ENCODE measurements around the gene COQ5.
"Not testable (repeated sequence)": the region's sequence is repeated elsewhere in the genome, so short reads cannot be mapped to it uniquely, and the experiment has no call there.

Gene COQ5

GRCh38 chr12:120528861-120529525, at the start of gene COQ5:
COQ5 (minus strand) TSS chr12:120529158; CDS start chr12:120529141, 17 bp downstream.
- peak; percentile 90 for DNase-seq

GRCh38 chr12:120574106-120574505, 45.1 kb upstream of the COQ5 start:
- DNase-seq: no peak

GRCh38 chr12:120573560-120573959, 44.6 kb upstream of the COQ5 start:
- no peak for DNase-seq

GRCh38 chr12:120571299-120571698, 42.3 kb upstream of the COQ5 start:
- no peak for DNase-seq

GRCh38 chr12:120563495-120563894, 34.5 kb upstream of the COQ5 start:
- no peak for DNase-seq

- no peak for DNase-seq
Measured at GRCh38 chr12:120562906-120563305, 33.9 kb upstream of the COQ5 start.

GRCh38 chr12:120557589-120557988, 28.6 kb upstream of the COQ5 start:
- no peak for DNase-seq

GRCh38 chr12:120554678-120555077, 25.7 kb upstream of the COQ5 start:
- DNase-seq: no peak

GRCh38 chr12:120546050-120546386, 17.1 kb upstream of the COQ5 start:
- DNase-seq: no peak

GRCh38 chr12:120544691-120545090, 15.7 kb upstream of the COQ5 start:
- DNase-seq: no peak

GRCh38 chr12:120542166-120542565, 13.2 kb upstream of the COQ5 start:
- no peak for DNase-seq

GRCh38 chr12:120540445-120540844, 11.5 kb upstream of the COQ5 start:
- no peak for DNase-seq

GRCh38 chr12:120539303-120539702, 10.3 kb upstream of the COQ5 start:
- DNase-seq: no peak

- DNase-seq: no peak
Measured at GRCh38 chr12:120538281-120539156, 9.6 kb upstream of the COQ5 start.

- no peak for DNase-seq
Measured at GRCh38 chr12:120537856-120538220, 8.9 kb upstream of the COQ5 start.

GRCh38 chr12:120536064-120536791, 7.3 kb upstream of the COQ5 start:
- peak; percentile 19 for DNase-seq

GRCh38 chr12:120534703-120535655, 6.0 kb upstream of the COQ5 start:
- DNase-seq: peak; percentile 75

- peak; percentile 92 for DNase-seq
Measured at GRCh38 chr12:120534203-120534702, 5.3 kb upstream of the COQ5 start, which contains the start of gene RNF10. RNF10 (plus strand) TSS chr12:120534356; CDS start chr12:120534812, 456 bp downstream.

GRCh38 chr12:120532701-120533238, 3.8 kb upstream of the COQ5 start:
- DNase-seq: no peak

- not testable (repeated sequence) for DNase-seq
Measured at GRCh38 chr12:120530418-120530761, 1.4 kb upstream of the COQ5 start.

GRCh38 chr12:120529641-120530417, 871 bp upstream of the COQ5 start:
- DNase-seq: peak; percentile 76
